Transverse colon (tissue), 4 donors: ENCODE results near the gene FKRP. TPM values are rescaled to one million over a fixed set of nuclear protein-coding genes. Genes with fewer than 3 reads are reported as not detected.

Source experiments
- small RNA-seq, 4 donors: library from RNA; depleted of rRNA; stranded (forward); fragments of <200 nt; gene quantifications; one replicate each; pipeline ENCODE3, GENCODE V24; 2016
- total RNA-seq, 4 donors: library from RNA; depleted of rRNA; stranded (reverse); fragments of >200 nt; gene quantifications; one replicate each; pipeline ENCODE4 v1.1.0, GENCODE V29; 2016

Gene FKRP
- total RNA-seq, 4 donors from 2014 or later: 9.7 to 16.1 (median 11.8) TPM

Small RNA genes within 50 kb of the gene (small RNA-seq; reads per million reads assigned to genes)
- gene MIR320E (0 to 0.84 (median 0.35) reads per million in 4 donors), gene RF00019 (0 reads per million in 4 donors)

Other genes with a start within 250 kb of the FKRP start
- 100 to 1,000 TPM; 160 to 923 (median 194) TPM for gene CALM3, start 144.7 kb upstream of the FKRP start, total RNA-seq
- 1 to 10 TPM in 2 of 4 donors, under 1 TPM in 1, not detected in 1; 0.55 to 2.4 (median 2.2) TPM for gene PTGIR, start 121.0 kb upstream of the FKRP start, total RNA-seq
- gene GNG8, start 109.9 kb upstream of the FKRP start, total RNA-seq: not detected
- 10 to 100 TPM in 1 of 4 donors, 1 to 10 TPM in 3; 5.3 to 27.1 (median 7.5) TPM for gene DACT3, start 84.9 kb upstream of the FKRP start, total RNA-seq
- 100 to 1,000 TPM in 1 of 4 donors, 10 to 100 TPM in 3; 40.1 to 201 (median 53.5) TPM for gene PRKD2, start 28.9 kb upstream of the FKRP start, total RNA-seq
- gene STRN4, start 393 bp downstream of the FKRP start, total RNA-seq: 100 to 1,000 TPM in 3 of 4 donors, 10 to 100 TPM in 1; 81.6 to 306 (median 174) TPM
- gene SLC1A5, start 42.5 kb downstream of the FKRP start, total RNA-seq: 100 to 1,000 TPM in 1 of 4 donors, 10 to 100 TPM in 3; 19.8 to 104 (median 91.4) TPM
- gene AP2S1, start 104.8 kb downstream of the FKRP start, total RNA-seq: 10 to 100 TPM; 50.1 to 96.9 (median 61.2) TPM
- gene ARHGAP35, start 114.9 kb downstream of the FKRP start, total RNA-seq: 100 to 1,000 TPM in 2 of 4 donors, 10 to 100 TPM in 2; 77.1 to 159 (median 98.4) TPM